GM18907 (cell line): ENCODE results near the gene GPR85.
"Not testable (repeated sequence)": the region's sequence is repeated elsewhere in the genome, so short reads cannot be mapped to it uniquely, and the experiment has no call there.

Experiments used
- ATAC-seq: cut with Tn5 transposase; IDR thresholded peaks from one replicate; pipeline ENCODE4 v1.9.1; 2021; ENCODE audit warnings: mild to moderate bottlenecking, moderate library complexity; ENCODE audit not compliant: unreplicated experiment

GPR85 gene, protein sequence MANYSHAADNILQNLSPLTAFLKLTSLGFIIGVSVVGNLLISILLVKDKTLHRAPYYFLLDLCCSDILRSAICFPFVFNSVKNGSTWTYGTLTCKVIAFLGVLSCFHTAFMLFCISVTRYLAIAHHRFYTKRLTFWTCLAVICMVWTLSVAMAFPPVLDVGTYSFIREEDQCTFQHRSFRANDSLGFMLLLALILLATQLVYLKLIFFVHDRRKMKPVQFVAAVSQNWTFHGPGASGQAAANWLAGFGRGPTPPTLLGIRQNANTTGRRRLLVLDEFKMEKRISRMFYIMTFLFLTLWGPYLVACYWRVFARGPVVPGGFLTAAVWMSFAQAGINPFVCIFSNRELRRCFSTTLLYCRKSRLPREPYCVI

DNA sequence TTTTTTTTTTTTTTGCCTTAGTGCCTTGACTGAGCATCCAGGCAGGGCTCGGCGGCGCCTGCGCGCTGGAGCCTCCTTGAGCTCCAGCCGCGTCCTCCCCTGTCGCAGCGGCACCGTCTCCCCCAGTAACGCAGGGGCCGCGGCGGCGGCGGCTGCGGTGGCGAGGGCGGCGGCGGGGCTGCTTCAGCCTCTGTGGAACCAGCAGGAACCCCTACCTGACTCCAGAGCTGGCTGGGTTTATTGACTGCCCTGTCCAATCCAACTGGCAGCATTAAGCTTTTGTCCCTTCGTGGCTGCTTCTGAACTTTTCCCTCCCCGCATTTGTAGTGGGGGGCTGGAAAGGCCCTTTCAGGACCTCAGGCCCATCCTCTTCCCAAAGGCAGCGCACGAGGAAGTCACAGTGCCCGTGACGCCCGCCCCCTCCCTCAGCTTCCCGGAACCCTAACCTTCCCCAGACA, at the start of gene GPR85:
GPR85 (minus strand) TSS at position 397 of the 458 bp plus-strand sequence. CDS start 2,106 bp downstream, outside the sequence.
- ATAC-seq, result peak; percentile 83

DNA sequence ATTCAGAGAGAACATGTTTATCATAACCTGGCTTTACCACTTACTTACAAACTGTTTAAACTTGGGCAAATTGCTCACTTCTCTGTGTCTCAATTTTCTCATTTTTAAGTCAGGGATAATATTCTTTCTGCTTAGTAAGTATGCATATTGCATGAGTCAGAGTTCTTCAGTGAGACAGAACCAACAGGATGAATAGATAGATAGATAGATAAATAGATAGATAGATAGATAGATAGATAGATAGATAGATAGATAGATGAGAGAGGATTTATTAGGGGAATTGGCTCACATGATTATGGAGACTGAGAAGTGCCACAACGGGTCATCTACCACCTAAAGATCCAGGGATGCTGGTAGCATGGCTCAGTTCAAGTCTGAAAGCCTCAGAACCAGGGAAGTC, 47.4 kb upstream of the GPR85 start:
- ATAC-seq, result no peak

DNA sequence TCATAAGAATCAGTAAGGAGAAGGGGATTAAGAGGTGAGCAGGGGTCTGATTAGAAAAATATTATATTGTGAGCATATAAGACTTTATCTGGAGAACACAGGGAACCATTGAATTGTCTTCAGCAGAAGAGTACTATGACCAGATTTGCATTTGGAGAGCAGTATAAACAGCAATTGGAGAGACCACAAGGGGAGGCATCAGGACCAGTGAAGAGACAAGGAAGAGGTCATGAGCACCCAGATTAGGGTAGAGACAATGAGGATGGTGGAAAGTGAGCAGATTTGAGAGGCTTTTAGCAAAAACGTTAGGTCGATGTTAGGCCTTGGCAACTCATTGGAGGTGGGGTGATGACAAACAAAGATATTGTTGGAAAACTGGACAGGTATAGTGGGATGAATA, 44.7 kb upstream of the GPR85 start:
- no peak for ATAC-seq

DNA sequence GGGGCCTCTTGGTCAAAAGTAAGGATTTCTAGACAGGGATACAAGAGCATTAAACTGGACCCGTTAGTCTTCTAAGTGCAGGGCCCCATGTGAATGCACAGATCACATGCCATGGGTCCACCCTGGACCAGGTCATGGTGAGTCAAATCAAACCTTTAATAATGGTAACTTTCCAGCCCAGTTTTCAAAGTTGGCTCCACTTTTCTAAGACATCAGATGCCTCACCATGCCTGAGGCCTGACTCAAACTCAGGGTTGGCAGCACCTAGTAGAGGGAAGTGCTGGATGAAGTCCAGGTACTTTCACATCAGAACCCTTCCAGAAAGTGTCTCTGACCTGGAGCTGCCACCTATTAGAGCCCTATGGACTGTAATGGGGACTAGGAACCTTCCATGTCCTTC, 41.4 kb upstream of the GPR85 start:
- no peak for ATAC-seq

DNA sequence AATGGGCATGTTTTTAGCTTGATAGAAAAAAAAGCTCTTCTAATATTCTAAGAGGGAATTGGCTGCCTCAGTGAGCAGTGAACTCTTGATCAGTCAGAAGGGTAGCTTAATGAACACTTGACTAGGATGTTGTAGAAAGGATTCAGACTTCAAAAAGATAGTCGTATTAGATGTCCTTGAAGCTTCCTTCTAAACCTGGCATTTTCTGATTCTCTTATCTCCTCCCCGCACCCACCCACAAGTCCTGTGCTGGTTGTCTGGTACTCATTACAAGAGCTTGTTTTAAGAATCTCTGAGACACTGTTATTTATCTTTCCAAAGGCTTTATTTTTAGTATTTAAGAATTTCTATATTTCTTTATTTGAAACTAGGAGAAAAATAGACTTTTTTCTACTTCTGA, 39.1 kb upstream of the GPR85 start:
- ATAC-seq, result no peak

- ATAC-seq, result no peak
Measured at GRCh38 chr7:113122744-113123143, 36.1 kb upstream of the GPR85 start.

- ATAC-seq, result no peak
Measured at GRCh38 chr7:113120647-113121046, 34.0 kb upstream of the GPR85 start.

- ATAC-seq, result no peak
Measured at GRCh38 chr7:113119429-113119828, 32.8 kb upstream of the GPR85 start.

DNA sequence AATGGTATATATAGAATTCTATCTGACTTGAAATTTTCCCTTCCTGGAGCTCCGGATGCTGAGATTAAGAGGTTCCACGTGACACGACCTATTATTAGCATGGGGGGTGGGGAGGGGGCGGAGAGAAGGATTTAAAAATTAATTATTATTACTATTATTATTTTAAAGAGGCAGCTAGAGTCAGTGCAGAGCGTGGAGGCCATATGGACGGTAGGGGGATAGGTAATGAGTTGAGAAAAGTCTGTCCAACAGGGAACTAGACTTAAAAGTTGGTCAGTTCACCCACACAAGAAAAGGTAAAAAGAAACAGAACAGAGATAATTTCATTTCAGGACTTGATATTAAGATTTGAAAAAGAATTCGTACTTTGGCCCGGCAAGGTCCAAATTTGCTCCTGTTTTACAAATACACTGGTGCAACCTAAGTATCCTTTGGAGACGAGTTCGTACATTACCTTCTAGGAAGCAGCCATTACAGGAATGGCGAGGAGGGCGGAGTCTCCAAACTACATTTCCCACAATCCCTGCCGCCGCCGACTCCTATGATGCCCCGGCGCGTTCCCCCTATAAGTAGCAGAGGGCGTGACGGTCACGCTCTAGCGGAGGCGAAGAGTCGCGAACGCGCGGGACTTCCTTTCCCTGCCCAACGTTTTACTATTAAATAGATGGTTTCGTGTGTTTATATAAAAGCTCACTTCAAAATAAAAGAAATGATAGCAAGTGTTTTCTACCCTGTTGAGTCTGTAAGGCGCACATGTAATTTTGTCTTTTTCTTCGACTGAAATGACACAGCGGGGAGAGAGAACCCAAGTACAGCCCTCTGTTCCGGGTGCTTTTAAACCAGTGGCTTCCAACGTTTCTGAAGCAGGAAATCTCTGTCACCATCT, 31.7 kb upstream of the GPR85 start, which contains the start of gene SMIM30:
SMIM30 (minus strand) TSS at position 481 of the 886 bp plus-strand sequence. CDS start 976 bp downstream, outside the sequence.
- ATAC-seq, result peak; percentile 99

DNA sequence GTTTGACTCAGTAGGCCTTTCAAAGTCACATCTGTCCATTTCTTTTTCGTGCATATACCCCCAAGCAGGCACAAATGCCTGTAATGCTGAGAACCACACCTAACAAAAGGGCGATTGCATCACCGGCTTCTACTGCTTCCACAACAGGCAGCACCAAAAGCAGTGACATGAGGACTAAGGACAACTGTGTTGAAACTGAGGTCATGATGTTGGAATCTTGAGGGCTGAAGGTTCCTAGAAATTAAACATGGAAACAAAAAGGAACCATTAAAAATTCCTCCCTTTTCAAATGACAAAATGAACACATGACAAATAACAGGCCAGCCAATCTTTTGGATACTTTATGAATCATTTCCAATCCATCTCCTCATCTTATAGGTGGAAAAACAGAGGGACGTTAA, 30.7 kb upstream of the GPR85 start:
- not testable (repeated sequence) for ATAC-seq

- peak; percentile 54 for ATAC-seq
Measured at GRCh38 chr7:113113912-113114311, 27.3 kb upstream of the GPR85 start.

GRCh38 chr7:113109718-113110117, 23.1 kb upstream of the GPR85 start:
- no peak for ATAC-seq

DNA sequence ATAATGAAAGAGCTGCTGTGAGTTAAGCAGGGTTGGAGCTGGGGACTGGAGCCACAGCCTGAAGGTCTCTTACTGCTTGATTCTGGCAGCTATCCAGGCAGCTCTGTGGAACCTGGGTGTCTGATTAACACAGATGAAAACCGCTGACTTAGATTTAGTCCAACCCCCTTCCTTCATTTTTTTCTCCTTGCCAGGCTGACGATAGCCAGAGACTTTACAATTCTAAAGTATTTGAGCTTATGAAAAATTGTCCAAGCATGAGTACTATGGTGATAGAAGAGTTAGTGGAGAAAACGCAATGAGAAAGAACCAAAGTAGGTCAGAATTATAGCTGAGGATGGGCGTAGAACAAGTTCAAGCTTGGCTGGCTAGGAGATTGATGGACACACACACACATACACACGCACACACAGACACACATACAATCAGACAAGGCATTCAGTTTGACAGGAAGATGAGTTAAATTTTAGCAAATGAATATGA, 13.5 kb upstream of the GPR85 start:
- ATAC-seq, result no peak

GRCh38 chr7:113099284-113099919, 12.8 kb upstream of the GPR85 start:
- ATAC-seq, result no peak

DNA sequence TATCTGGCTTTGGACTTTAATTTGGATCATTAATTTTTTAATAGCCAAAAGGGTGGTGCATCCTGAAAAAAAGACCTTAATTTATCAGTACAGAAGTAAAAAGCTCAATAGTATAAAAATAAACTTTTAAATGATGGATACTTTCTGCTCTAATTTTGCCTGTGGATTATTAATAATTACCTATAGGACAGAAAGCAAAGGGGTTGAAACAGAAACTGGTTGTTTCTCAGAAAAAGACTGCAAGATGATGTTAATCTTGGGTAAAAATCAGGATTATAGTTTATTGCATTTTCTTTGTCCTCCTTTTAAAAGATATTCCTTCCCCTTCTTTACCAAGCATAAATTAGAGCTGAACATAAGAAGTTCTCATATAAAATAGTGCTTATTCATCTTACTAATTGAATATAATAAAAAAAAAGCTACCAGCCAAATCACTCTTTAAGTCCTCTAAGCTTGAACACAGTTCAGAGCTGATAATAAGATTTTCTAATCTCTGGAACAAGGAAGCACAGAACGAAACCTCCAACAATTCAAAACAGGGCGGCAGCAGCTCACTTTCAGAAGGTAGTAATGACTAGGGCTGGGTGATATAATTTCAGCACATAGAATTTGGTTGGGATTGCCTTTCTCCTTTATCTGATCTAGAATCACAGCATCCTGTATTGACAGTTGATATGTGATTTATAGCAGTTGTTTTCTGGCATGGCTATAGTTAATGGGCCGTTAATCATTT, 8.1 kb upstream of the GPR85 start:
- ATAC-seq, result peak; percentile 67

GRCh38 chr7:113093561-113093960, 6.9 kb upstream of the GPR85 start:
- ATAC-seq, result peak; percentile 46

DNA sequence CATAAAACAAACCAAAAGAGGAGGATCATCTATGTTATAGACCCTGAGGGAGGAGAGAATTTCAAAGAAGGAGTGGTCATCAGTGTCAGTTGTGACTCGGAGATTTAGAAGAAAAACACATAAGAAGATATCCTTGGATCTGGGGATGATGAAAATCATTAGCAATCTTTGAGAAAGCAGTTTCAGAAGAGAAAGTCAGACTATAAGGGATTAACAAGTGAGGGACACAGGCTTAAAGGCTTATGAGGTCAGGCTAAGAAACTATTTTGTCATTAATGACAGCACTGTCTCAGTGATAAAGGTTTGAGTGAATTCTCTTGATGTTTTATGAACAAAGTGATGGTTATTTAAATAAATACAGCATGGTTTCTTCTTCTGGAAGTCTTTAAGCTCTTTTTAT, 6.1 kb upstream of the GPR85 start:
- no peak for ATAC-seq

DNA sequence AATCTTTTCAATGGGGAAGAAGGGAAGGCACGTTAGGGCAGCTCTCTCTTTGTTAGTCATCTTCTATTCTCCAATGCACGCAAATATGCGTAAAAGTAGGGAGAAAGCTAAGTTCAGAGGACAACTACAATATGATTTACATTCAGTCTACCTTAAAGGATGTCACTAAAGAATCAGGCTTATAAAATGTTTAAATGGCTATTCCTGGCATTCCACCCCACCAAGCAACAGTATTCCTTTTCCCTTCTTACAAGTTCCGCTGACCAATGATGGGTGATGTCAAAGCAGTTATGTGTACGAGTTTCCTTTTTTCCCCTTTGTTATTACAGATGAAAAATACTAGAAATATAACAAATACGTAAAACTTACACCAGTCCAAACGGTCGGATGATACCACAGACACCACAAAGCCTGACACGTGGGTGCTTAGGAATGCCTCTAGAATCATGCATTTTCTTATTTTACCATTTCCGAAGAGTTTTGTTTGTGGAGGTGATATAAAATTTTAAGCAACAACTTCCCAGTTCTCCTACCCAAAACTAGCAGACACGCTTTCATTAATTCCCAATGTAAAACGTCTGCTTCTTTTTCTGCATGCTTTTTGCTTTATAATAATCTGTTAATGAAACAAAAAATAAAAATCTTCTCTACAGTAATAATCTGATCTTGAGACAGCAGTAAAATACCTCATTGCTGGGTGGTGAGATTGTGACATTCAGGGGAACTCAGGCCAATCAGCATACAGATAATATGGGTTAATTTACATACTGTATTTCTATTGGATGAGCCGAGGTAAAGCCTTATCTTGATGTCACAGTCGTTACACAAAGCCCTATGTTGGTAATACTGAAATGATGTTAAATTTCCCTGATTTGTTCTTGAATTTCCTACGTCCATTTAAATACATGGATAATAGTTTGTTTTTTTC, 708 bp upstream of the GPR85 start:
- ATAC-seq, result no peak

GRCh38 chr7:113085781-113086390, 741 bp downstream of the GPR85 start:
- peak; percentile 22 for ATAC-seq
